HL-60 (cell line): ENCODE results near the gene RPS29.

ENCODE experiments used
- DNase-seq, 2 experiments: peaks; one replicate each; pipeline ENCODE4 v3.0.0-alpha.2; 2010 to 2020; ENCODE audit warnings: low read depth in 1 of 2, low spot score in 1 of 2
- H3K27ac ChIP-seq: fragments of 250-450 bp; sonication (Bioruptor Pico); replicated peaks from 2 replicates; pipeline ENCODE4 v1.5.1; 2020; ENCODE audit warnings: mild to moderate bottlenecking, moderate library complexity
- H3K27me3 ChIP-seq: fragments of 250-450 bp; sonication (Bioruptor Pico); 2 replicates; pipeline ENCODE4 v1.5.1; 2021; ENCODE audit warnings: mild to moderate bottlenecking, moderate library complexity; ENCODE audit not compliant: insufficient read depth, poor library complexity, severe bottlenecking
- H3K4me3 ChIP-seq: replicated peaks from 2 replicates; pipeline ENCODE4 v1.5.1; 2011; ENCODE audit warnings: mild to moderate bottlenecking, control low read depth, low read length; ENCODE audit not compliant: insufficient read depth
- CTCF ChIP-seq: IDR thresholded peaks from one replicate; pipeline ENCODE4 v1.5.1; 2011; ENCODE audit warnings: low read length, control low read depth, inconsistent platforms; ENCODE audit not compliant: insufficient read depth
- GABPA ChIP-seq: IDR thresholded peaks from 2 replicates; pipeline ENCODE4 v1.6.1; 2012; ENCODE audit warnings: low read depth
- POLR2AphosphoS5 ChIP-seq: IDR thresholded peaks from 2 replicates; pipeline ENCODE4 v1.6.1; 2012; ENCODE audit warnings: low read depth
- REST ChIP-seq: IDR thresholded peaks from 2 replicates; pipeline ENCODE4 v1.6.1; 2012; ENCODE audit warnings: low read depth; ENCODE audit not compliant: insufficient replicate concordance
- SPI1 ChIP-seq: IDR thresholded peaks from 2 replicates; pipeline ENCODE4 v1.6.1; 2012; ENCODE audit warnings: low read depth, mild to moderate bottlenecking, borderline replicate concordance

The RPS29 gene

GRCh38 chr14:49551569-49551968 is 34.6 kb downstream of the RPS29 start:
- no peak overlapping the region for H3K4me3 ChIP-seq
- TF ChIP-seq POLR2AphosphoS5 (no peak), SPI1 (no peak), REST (no peak), CTCF (no peak), GABPA (no peak)
- peaks cover 8% of the 10 kb centered on the region for H3K27me3 ChIP-seq
- DNase-seq: no peak
- no peak overlapping the region for H3K27ac ChIP-seq

- TF ChIP-seq GABPA (no peak), REST (no peak), SPI1 (no peak), POLR2AphosphoS5 (no peak), CTCF (no peak)
- Histone ChIP-seq H3K4me3 (no peak overlapping the region), H3K27me3 (peaks cover 8% of the 10 kb centered on the region), H3K27ac (no peak overlapping the region)
- no peak for DNase-seq
Measured at GRCh38 chr14:49550286-49551184, 35.6 kb downstream of the RPS29 start.

- DNase-seq: no peak
- no peak for TF ChIP-seq POLR2AphosphoS5
- no peak for TF ChIP-seq GABPA
- no peak for TF ChIP-seq CTCF
- no peak for TF ChIP-seq REST
- TF ChIP-seq SPI1: no peak
- H3K27me3 ChIP-seq: peaks cover 8% of the 10 kb centered on the region
- H3K27ac ChIP-seq: no peak overlapping the region
- no peak overlapping the region for H3K4me3 ChIP-seq
Measured at GRCh38 chr14:49549881-49550280, 36.3 kb downstream of the RPS29 start.
